Measurements from ENCODE around the gene LMOD1.

LMOD1 gene

GRCh38 chr1:201895120-201895665, 51.2 kb downstream of the LMOD1 start:
- DNase-seq (ENCODE audit: low read depth in 2 of 2) = no peak
- TF ChIP-seq CTCF (IDR thresholded peaks at IDR 0.05; ENCODE audit: low read depth, low read length) = no peak
- no peak overlapping the region for H3K4me3 ChIP-seq (replicated peaks in 1 of 2; ENCODE audit: low read depth in 2 of 2, low read length in 2 of 2)

- TF ChIP-seq CTCF (IDR thresholded peaks at IDR 0.05; ENCODE audit: low read depth, low read length) = no peak
- no peak for DNase-seq (ENCODE audit: low read depth in 2 of 2)
- H3K4me3 ChIP-seq (replicated peaks in 1 of 2; ENCODE audit: low read depth in 2 of 2, low read length in 2 of 2) = no peak overlapping the region
These were observed 51.8 kb downstream of the LMOD1 start for GRCh38 chr1:201894343-201895119.

- DNase-seq (ENCODE audit: low read depth in 2 of 2) = no peak
- TF ChIP-seq CTCF (IDR thresholded peaks at IDR 0.05; ENCODE audit: low read depth, low read length) = no peak
- H3K4me3 ChIP-seq (replicated peaks in 1 of 2; ENCODE audit: low read depth in 2 of 2, low read length in 2 of 2) = no peak overlapping the region
These were observed 52.9 kb downstream of the LMOD1 start for GRCh38 chr1:201893431-201893830.

GRCh38 chr1:201892211-201892610, 54.1 kb downstream of the LMOD1 start:
- no peak for DNase-seq (ENCODE audit: low read depth in 2 of 2)
- no peak overlapping the region for H3K4me3 ChIP-seq (replicated peaks in 1 of 2; ENCODE audit: low read depth in 2 of 2, low read length in 2 of 2)
- TF ChIP-seq CTCF (IDR thresholded peaks at IDR 0.05; ENCODE audit: low read depth, low read length) = no peak

- DNase-seq (ENCODE audit: low read depth in 2 of 2) = no peak
- no peak overlapping the region for H3K4me3 ChIP-seq (replicated peaks in 1 of 2; ENCODE audit: low read depth in 2 of 2, low read length in 2 of 2)
- TF ChIP-seq CTCF (IDR thresholded peaks at IDR 0.05; ENCODE audit: low read depth, low read length) = no peak
These were observed 54.8 kb downstream of the LMOD1 start for GRCh38 chr1:201891451-201892045.

- H3K4me3 ChIP-seq (replicated peaks in 1 of 2; ENCODE audit: low read depth in 2 of 2, low read length in 2 of 2) = no peak overlapping the region
- no peak for TF ChIP-seq CTCF (IDR thresholded peaks at IDR 0.05; ENCODE audit: low read depth, low read length)
- DNase-seq (ENCODE audit: low read depth in 2 of 2) = no peak
These were observed 55.4 kb downstream of the LMOD1 start for GRCh38 chr1:201890806-201891450.
